HEK293 (cell line): ENCODE measurements around the gene CHEK1.

ENCODE experiments used
- CTCF ChIP-seq: fragments of 450-650 bp; formaldehyde crosslinking; IDR thresholded peaks from 2 replicates; pipeline ENCODE4 v1.5.1; 2016; ENCODE audit warnings: missing biosample characterization, missing genetic modification characterization
- REST ChIP-seq: fragments of 450-650 bp; formaldehyde crosslinking; IDR thresholded peaks from 2 replicates; pipeline ENCODE4 v1.5.1; 2016; ENCODE audit warnings: missing biosample characterization, missing genetic modification characterization
- ZBTB21 ChIP-seq: fragments of 450-650 bp; formaldehyde crosslinking; IDR thresholded peaks from 2 replicates; pipeline ENCODE4 v1.5.1; 2017; ENCODE audit warnings: missing biosample characterization, missing genetic modification characterization
- ZFP37 ChIP-seq: fragments of 450-650 bp; formaldehyde crosslinking; IDR thresholded peaks from 2 replicates; pipeline ENCODE4 v1.5.1; 2016; ENCODE audit warnings: missing biosample characterization, missing genetic modification characterization
- ZNF274 ChIP-seq, 2 experiments: fragments of 200-500 bp in 1 of 2; fragments of 450-650 bp in 1 of 2; sonication (Bioruptor generic) in 1 of 2; formaldehyde crosslinking in 1 of 2; IDR thresholded peaks; 2 replicates each; pipeline versions ENCODE4 v1.5.1 to v1.6.1; 2014 to 2016; ENCODE audit warnings: borderline replicate concordance in 1 of 2, inconsistent platforms in 1 of 2, low read length in 1 of 2, missing biosample characterization in 1 of 2, missing genetic modification characterization in 1 of 2
- ZNF416 ChIP-seq: fragments of 450-650 bp; formaldehyde crosslinking; IDR thresholded peaks from 2 replicates; pipeline ENCODE4 v1.5.1; 2016; ENCODE audit warnings: missing biosample characterization, missing genetic modification characterization
- ZNF426 ChIP-seq: fragments of 450-650 bp; formaldehyde crosslinking; IDR thresholded peaks from 2 replicates; pipeline ENCODE4 v1.5.1; 2017; ENCODE audit warnings: missing biosample characterization, missing genetic modification characterization, mild to moderate bottlenecking, inconsistent platforms, moderate library complexity
- TF ChIP-seq, protein P1 (sequence below): fragments of 450-650 bp; formaldehyde crosslinking; IDR thresholded peaks from 2 replicates; pipeline ENCODE4 v1.5.1; 2017; ENCODE audit warnings: missing biosample characterization, missing genetic modification characterization
- TF ChIP-seq, protein P2 (sequence below): fragments of 450-650 bp; formaldehyde crosslinking; IDR thresholded peaks from 2 replicates; pipeline ENCODE4 v1.5.1; 2017; ENCODE audit warnings: missing biosample characterization, missing genetic modification characterization

DNA sequence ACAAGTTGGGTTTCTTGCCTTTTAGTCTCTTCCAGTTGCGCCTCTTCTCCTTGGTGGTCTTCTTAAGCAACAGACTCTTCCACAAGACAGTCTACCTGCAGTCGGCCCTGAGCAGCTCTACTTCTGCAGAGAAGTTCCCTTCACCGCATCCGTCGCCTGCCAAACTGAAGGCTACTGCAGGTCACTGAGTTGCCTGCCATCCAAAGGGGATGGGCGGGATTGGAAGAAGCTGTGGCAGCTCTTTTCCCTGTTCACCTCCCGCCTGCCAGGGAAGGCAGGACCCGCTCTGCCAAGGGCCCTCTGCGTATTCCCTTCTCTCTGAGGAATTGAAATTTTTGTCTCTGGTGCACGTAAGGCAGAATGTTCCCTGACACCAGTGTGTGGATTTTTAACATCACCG, 41.5 kb upstream of the CHEK1 start:
- TF ChIP-seq CTCF (no peak), ZBTB21 (tag by site-specific recombination) (no peak), ZNF274 (IDR thresholded peaks at IDR 0.05; ENCODE audit: low read length) (no peak), ZNF274 (tag by site-specific recombination; IDR thresholded peaks at IDR 0.05; ENCODE audit: borderline replicate concordance) (no peak), REST (tag by site-specific recombination) (no peak), ZNF416 (tag by site-specific recombination) (no peak), ZFP37 (tag by site-specific recombination) (no peak), ZNF426 (tag by site-specific recombination) (no peak)
- TF ChIP-seq, protein P1, sequence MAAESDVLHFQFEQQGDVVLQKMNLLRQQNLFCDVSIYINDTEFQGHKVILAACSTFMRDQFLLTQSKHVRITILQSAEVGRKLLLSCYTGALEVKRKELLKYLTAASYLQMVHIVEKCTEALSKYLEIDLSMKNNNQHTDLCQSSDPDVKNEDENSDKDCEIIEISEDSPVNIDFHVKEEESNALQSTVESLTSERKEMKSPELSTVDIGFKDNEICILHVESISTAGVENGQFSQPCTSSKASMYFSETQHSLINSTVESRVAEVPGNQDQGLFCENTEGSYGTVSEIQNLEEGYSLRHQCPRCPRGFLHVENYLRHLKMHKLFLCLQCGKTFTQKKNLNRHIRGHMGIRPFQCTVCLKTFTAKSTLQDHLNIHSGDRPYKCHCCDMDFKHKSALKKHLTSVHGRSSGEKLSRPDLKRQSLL (tag by site-specific recombination): no peak
- TF ChIP-seq, protein P2, sequence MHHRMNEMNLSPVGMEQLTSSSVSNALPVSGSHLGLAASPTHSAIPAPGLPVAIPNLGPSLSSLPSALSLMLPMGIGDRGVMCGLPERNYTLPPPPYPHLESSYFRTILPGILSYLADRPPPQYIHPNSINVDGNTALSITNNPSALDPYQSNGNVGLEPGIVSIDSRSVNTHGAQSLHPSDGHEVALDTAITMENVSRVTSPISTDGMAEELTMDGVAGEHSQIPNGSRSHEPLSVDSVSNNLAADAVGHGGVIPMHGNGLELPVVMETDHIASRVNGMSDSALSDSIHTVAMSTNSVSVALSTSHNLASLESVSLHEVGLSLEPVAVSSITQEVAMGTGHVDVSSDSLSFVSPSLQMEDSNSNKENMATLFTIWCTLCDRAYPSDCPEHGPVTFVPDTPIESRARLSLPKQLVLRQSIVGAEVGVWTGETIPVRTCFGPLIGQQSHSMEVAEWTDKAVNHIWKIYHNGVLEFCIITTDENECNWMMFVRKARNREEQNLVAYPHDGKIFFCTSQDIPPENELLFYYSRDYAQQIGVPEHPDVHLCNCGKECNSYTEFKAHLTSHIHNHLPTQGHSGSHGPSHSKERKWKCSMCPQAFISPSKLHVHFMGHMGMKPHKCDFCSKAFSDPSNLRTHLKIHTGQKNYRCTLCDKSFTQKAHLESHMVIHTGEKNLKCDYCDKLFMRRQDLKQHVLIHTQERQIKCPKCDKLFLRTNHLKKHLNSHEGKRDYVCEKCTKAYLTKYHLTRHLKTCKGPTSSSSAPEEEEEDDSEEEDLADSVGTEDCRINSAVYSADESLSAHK (tag by site-specific recombination): no peak
